ENCODE data around the gene G6PD.
"Not testable (repeated sequence)": the region's sequence is repeated elsewhere in the genome, so short reads cannot be mapped to it uniquely, and the experiment has no call there.

- TF ChIP-seq, protein P1, sequence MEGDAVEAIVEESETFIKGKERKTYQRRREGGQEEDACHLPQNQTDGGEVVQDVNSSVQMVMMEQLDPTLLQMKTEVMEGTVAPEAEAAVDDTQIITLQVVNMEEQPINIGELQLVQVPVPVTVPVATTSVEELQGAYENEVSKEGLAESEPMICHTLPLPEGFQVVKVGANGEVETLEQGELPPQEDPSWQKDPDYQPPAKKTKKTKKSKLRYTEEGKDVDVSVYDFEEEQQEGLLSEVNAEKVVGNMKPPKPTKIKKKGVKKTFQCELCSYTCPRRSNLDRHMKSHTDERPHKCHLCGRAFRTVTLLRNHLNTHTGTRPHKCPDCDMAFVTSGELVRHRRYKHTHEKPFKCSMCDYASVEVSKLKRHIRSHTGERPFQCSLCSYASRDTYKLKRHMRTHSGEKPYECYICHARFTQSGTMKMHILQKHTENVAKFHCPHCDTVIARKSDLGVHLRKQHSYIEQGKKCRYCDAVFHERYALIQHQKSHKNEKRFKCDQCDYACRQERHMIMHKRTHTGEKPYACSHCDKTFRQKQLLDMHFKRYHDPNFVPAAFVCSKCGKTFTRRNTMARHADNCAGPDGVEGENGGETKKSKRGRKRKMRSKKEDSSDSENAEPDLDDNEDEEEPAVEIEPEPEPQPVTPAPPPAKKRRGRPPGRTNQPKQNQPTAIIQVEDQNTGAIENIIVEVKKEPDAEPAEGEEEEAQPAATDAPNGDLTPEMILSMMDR (IDR thresholded peaks at IDR 0.05; ENCODE audit: low read depth, low read length), result not testable (repeated sequence)
- TF ChIP-seq POLR2A (IDR thresholded peaks at IDR 0.05; ENCODE audit: extremely low read depth, insufficient read length); MYC (IDR thresholded peaks at IDR 0.05; ENCODE audit: low read depth, low read length): not testable (repeated sequence)
- TF ChIP-seq, protein P2, sequence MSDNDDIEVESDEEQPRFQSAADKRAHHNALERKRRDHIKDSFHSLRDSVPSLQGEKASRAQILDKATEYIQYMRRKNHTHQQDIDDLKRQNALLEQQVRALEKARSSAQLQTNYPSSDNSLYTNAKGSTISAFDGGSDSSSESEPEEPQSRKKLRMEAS (IDR thresholded peaks at IDR 0.05; ENCODE audit: low read depth, low read length), result not testable (repeated sequence)
Measured at GRCh38 chrX:154496591-154497137, 50.0 kb downstream of the G6PD start.
